MM.1S (cell line): ENCODE results near the gene PAGR1.
A peak's percentile ranks its signal among the peaks of the same experiment; 100 is the strongest.

ENCODE experiments used
- DNase-seq: peaks from one replicate; pipeline ENCODE4 v3.0.0-alpha.2; 2015
- H2AFZ ChIP-seq: fragments of 300-600 bp; sonication (generic); 2 replicates; pipeline ENCODE4 v1.6.0; 2016; ENCODE audit warnings: antibody characterized with exemption, low read length
- H3F3A ChIP-seq: fragments of 300-600 bp; sonication (generic); 2 replicates; pipeline ENCODE4 v1.6.1; 2016; ENCODE audit warnings: mild to moderate bottlenecking, antibody characterized with exemption, low read length, moderate library complexity, mixed read lengths; ENCODE audit not compliant: insufficient read depth
- H3K27ac ChIP-seq: fragments of 300-600 bp; sonication (generic); 2 replicates; pipeline ENCODE4 v1.5.1; 2016; ENCODE audit warnings: mild to moderate bottlenecking, low read length
- H3K27me3 ChIP-seq: fragments of 300-600 bp; sonication (generic); replicated peaks from 2 replicates; pipeline ENCODE4 v1.6.0; 2016; ENCODE audit warnings: low read length; ENCODE audit not compliant: insufficient read depth
- H3K36me3 ChIP-seq: fragments of 300-600 bp; sonication (generic); replicated peaks from 2 replicates; pipeline ENCODE4 v1.6.1; 2016; ENCODE audit warnings: mild to moderate bottlenecking, low read length, mixed read lengths; ENCODE audit not compliant: insufficient read depth
- H3K4me1 ChIP-seq: fragments of 300-600 bp; sonication (generic); 2 replicates; pipeline ENCODE4 v1.6.1; 2016; ENCODE audit warnings: low read length, mixed read lengths
- H3K4me2 ChIP-seq: fragments of 300-600 bp; sonication (generic); 2 replicates; pipeline ENCODE4 v1.6.0; 2016; ENCODE audit warnings: low read depth, low read length
- H3K4me3 ChIP-seq: fragments of 300-600 bp; sonication (generic); 2 replicates; pipeline ENCODE4 v1.5.1; 2016; ENCODE audit warnings: low read length, mixed read lengths
- H3K79me2 ChIP-seq: fragments of 300-600 bp; sonication (generic); 2 replicates; pipeline ENCODE4 v1.6.1; 2016; ENCODE audit warnings: mixed run types, low read length, mixed read lengths
- H3K9ac ChIP-seq: fragments of 300-600 bp; sonication (generic); 2 replicates; pipeline ENCODE4 v1.6.1; 2016; ENCODE audit warnings: low read length, mixed read lengths
- H3K9me2 ChIP-seq: fragments of 300-600 bp; sonication (generic); replicated peaks from 2 replicates; pipeline ENCODE4 v1.6.1; 2016; ENCODE audit warnings: mild to moderate bottlenecking, low read length, mixed read lengths; ENCODE audit not compliant: insufficient read depth
- H3K9me3 ChIP-seq: fragments of 300-600 bp; sonication (generic); replicated peaks from 2 replicates; pipeline ENCODE4 v1.6.1; 2016; ENCODE audit warnings: mild to moderate bottlenecking, low read length, mixed read lengths; ENCODE audit not compliant: insufficient read depth
- H4K20me1 ChIP-seq: fragments of 300-600 bp; sonication (generic); 2 replicates; pipeline ENCODE4 v1.6.1; 2016; ENCODE audit warnings: mild to moderate bottlenecking, low read length, moderate library complexity, mixed read lengths; ENCODE audit not compliant: insufficient read depth
- EZH2 ChIP-seq: fragments of 300-600 bp; sonication (generic); optimal IDR thresholded peaks from 2 replicates; pipeline ENCODE3; 2017; ENCODE audit warnings: low read depth, mild to moderate bottlenecking, antibody characterized with exemption, low read length, mixed read lengths
- EZH2phosphoT487 ChIP-seq: fragments of 300-600 bp; sonication (generic); IDR thresholded peaks from 2 replicates; pipeline ENCODE4 v1.6.1; 2018; ENCODE audit warnings: antibody characterized with exemption, low read length
- TF ChIP-seq, protein P1 (sequence below): fragments of 300-600 bp; sonication (generic); IDR thresholded peaks from 2 replicates; pipeline ENCODE4 v1.5.1; 2016; ENCODE audit warnings: antibody characterized with exemption, low read length, mixed read lengths

The PAGR1 gene

DNA sequence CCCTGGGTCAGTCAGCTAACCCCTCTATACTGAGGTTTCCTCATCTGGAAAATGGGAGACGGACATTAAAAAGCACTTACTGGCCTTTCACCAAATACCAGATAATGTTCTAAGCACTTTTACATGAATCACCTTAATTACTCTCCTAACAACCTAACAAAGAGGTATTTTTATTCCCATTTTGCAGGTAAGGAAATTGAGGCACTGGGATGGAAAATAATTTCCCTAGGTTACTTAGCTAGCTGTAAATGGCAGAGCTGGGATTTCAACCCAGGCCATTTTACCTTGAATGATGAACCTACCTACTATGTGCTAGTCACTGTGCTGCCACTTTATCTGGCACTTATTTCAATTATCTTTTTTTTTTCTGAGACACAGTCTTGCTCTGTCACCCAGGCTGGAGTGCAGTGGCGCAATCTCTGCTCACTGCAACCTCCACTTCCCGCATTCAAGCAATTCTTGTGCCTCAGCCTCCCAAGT is 21.7 kb upstream of the PAGR1 start:
- H4K20me1 ChIP-seq, result no peaks in the 10 kb centered on the region
- no peaks in the 10 kb centered on the region for H3K9me3 ChIP-seq
- DNase-seq, result no peak
- no peak overlapping the region for H3K4me2 ChIP-seq
- no peaks in the 10 kb centered on the region for H3K9me2 ChIP-seq
- H3K79me2 ChIP-seq, result peaks cover 86% of the 10 kb centered on the region
- H3K9ac ChIP-seq, result no peak overlapping the region
- peaks cover 19% of the 10 kb centered on the region for H3K4me1 ChIP-seq
- no peaks in the 10 kb centered on the region for H3K27me3 ChIP-seq
- TF ChIP-seq, protein P1, sequence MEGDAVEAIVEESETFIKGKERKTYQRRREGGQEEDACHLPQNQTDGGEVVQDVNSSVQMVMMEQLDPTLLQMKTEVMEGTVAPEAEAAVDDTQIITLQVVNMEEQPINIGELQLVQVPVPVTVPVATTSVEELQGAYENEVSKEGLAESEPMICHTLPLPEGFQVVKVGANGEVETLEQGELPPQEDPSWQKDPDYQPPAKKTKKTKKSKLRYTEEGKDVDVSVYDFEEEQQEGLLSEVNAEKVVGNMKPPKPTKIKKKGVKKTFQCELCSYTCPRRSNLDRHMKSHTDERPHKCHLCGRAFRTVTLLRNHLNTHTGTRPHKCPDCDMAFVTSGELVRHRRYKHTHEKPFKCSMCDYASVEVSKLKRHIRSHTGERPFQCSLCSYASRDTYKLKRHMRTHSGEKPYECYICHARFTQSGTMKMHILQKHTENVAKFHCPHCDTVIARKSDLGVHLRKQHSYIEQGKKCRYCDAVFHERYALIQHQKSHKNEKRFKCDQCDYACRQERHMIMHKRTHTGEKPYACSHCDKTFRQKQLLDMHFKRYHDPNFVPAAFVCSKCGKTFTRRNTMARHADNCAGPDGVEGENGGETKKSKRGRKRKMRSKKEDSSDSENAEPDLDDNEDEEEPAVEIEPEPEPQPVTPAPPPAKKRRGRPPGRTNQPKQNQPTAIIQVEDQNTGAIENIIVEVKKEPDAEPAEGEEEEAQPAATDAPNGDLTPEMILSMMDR, result no peak
- TF ChIP-seq EZH2, result no peak
- no peak for TF ChIP-seq EZH2phosphoT487
- H3K36me3 ChIP-seq, result peaks cover 27% of the 10 kb centered on the region
- H3K27ac ChIP-seq, result no peak overlapping the region
- H3F3A ChIP-seq, result no peaks in the 10 kb centered on the region
- no peak overlapping the region for H2AFZ ChIP-seq
- no peak overlapping the region for H3K4me3 ChIP-seq

- peaks cover 17% of the 10 kb centered on the region for H3K36me3 ChIP-seq
- no peak overlapping the region for H3K9ac ChIP-seq
These were observed 13.5 kb upstream of the PAGR1 start for GRCh38 chr16:29802416-29802935.

DNA sequence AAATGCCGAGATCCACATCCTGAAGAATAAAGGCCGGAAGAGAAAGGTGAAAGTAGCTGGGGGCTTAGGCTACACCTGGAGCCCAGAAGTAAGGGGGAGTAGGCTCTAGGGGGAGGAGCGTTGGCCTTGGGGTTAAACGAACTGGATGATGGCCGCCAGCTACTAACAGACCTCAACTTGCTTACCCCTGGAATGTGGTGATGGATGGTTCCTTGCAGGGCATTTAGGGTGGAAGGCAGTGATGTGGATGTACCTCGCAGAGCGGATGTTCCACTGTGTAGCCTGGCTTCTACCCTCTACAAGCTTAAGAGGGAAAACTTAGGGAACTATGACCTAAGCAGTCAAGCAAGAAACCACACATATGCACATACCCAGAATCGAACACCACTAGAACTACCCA is 11.9 kb upstream of the PAGR1 start:
- Histone ChIP-seq H3K36me3 (peaks cover 8% of the 10 kb centered on the region), H3K4me3 (no peak overlapping the region), H3K27ac (peak overlapping the region; percentile 83; the same call in 1 of the 2 replicates)

More at GRCh38 chr16:29802416-29802935, 13.5 kb upstream of the PAGR1 start:
- no peak for TF ChIP-seq EZH2phosphoT487
- no peak for TF ChIP-seq EZH2
- TF ChIP-seq, protein P1, result no peak
- Histone ChIP-seq H3K4me2 (no peak overlapping the region), H3K27me3 (no peaks in the 10 kb centered on the region), H3K4me1 (peaks cover 12% of the 10 kb centered on the region), H3K9me3 (no peaks in the 10 kb centered on the region), H4K20me1 (no peaks in the 10 kb centered on the region), H3K9me2 (no peaks in the 10 kb centered on the region), H3K79me2 (peaks cover 18% of the 10 kb centered on the region), H2AFZ (no peak overlapping the region), H3K4me3 (no peak overlapping the region), H3F3A (peaks cover 26% of the 10 kb centered on the region), H3K27ac (no peak overlapping the region)
- DNase-seq, result no peak

More for the DNA sequence above, 11.9 kb upstream of the PAGR1 start:
- Histone ChIP-seq H3K9me2 (no peaks in the 10 kb centered on the region), H4K20me1 (no peaks in the 10 kb centered on the region), H3F3A (peaks cover 41% of the 10 kb centered on the region), H3K4me1 (peaks cover 21% of the 10 kb centered on the region), H2AFZ (no peak overlapping the region), H3K27me3 (no peaks in the 10 kb centered on the region), H3K9me3 (no peaks in the 10 kb centered on the region), H3K4me2 (peak overlapping the region; percentile 84), H3K79me2 (peaks cover 21% of the 10 kb centered on the region), H3K9ac (peak overlapping the region; percentile 90; the same call in 1 of the 2 replicates)
- TF ChIP-seq EZH2 (no peak), EZH2phosphoT487 (no peak)
- TF ChIP-seq, protein P1, result no peak
- no peak for DNase-seq
